Measurements from ENCODE around the gene PLAGL2.

PLAGL2 gene

DNA sequence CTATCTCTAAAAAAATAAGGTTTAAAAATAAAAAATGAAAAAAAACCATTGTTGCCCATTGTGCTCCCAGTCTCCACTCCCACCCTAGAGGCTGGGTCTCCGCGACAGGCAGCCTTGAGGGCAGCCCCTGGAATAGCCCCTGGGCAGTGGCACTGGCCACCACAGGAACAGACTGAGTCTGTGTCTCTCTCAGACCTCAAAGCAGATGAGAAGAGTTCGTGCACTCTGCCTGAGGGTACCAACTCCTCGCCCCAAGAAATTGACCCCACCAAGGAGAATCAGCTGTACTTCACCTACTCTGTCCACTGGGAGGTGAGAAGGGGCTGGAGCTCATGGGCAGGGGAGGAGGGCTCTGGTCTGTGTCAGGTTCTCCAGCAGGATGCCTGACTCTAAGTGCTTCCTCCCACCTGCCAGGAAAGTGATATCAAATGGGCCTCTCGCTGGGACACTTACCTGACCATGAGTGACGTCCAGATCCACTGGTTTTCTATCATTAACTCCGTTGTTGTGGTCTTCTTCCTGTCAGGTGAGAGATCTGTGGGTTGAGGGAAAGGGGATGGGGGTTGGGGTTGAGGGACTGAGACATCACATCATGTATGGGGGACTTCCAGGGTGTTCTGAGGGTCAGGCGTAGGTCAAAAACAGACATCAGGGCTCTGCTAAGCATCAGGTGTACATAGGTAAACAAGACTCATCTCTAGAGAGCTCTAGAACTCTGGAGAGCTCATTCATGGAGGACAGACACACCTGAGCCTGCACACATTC lies 62.5 kb downstream of the PLAGL2 start:
- no peak for DNase-seq

DNA sequence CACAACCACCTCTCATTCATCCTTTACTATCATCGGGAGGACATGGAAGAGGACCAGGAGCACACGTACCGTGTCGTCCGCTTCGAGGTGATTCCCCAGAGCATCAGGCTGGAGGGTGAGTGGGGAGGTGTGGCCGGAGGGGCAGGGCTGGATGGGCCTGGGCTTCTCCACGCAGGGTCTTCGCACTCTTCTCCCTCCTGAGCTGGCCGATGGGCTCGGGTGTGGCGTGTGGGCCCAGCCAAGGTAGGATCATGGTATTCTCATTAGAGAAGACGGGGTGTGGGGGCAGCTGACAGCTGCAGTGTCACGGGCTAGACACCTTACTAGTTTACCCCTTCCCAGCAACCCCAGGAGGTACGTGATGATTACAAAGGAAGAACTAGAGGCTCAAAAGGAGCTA lies 64.6 kb downstream of the PLAGL2 start:
- no peak for DNase-seq

Measured in hematopoietic multipotent progenitor cell treated with erythropoietin and hydrocortisone succinate and interleukin-3 and kit ligand, for 8 days (in vitro differentiated cells).